Glutamatergic neuron (in vitro differentiated cells): ENCODE results near the gene CKS1B. TPM values are rescaled to one million over a fixed set of nuclear protein-coding genes. Genes with fewer than 3 reads are reported as not detected.
A peak's percentile ranks its signal among the peaks of the same experiment; 100 is the strongest.

Experiments
- DNase-seq: peaks from one replicate; pipeline ENCODE4 v3.0.0; 2022
- H3K27ac Mint-ChIP-seq: one replicate; pipeline ENCODE4 v1.8.0; 2020; ENCODE audit warnings: mild to moderate bottlenecking, mixed read lengths, inconsistent platforms; ENCODE audit not compliant: unreplicated experiment
- H3K27me3 Mint-ChIP-seq: one replicate; pipeline ENCODE4 v1.8.0; 2020; ENCODE audit warnings: mild to moderate bottlenecking, moderate library complexity, mixed read lengths, inconsistent platforms; ENCODE audit not compliant: unreplicated experiment
- H3K36me3 Mint-ChIP-seq: one replicate; pipeline ENCODE4 v1.8.0; 2020; ENCODE audit warnings: mild to moderate bottlenecking, mixed read lengths, inconsistent platforms; ENCODE audit not compliant: unreplicated experiment
- H3K4me1 Mint-ChIP-seq: one replicate; pipeline ENCODE4 v1.8.0; 2020; ENCODE audit warnings: mild to moderate bottlenecking, low read depth, mixed read lengths, inconsistent platforms; ENCODE audit not compliant: unreplicated experiment
- H3K4me3 Mint-ChIP-seq: one replicate; pipeline ENCODE4 v1.8.0; 2020; ENCODE audit warnings: mild to moderate bottlenecking, mixed read lengths, inconsistent platforms; ENCODE audit not compliant: unreplicated experiment
- H3K9me3 Mint-ChIP-seq: one replicate; pipeline ENCODE4 v1.8.0; 2020; ENCODE audit warnings: mild to moderate bottlenecking, moderate library complexity, mixed read lengths, inconsistent platforms; ENCODE audit not compliant: unreplicated experiment
- CTCF ChIP-seq: fragments of 200-600 bp; sonication (generic); IDR thresholded peaks from one replicate; pipeline ENCODE4 v1.5.0; 2021; ENCODE audit not compliant: partially characterized antibody, unreplicated experiment
- total RNA-seq: library from RNA; stranded (reverse); fragmentation: NEBNext Ultra II Directional; extraction: Animal tissue kit (Norgen Biotek cat#: 25700); gene quantifications from one replicate; pipeline ENCODE4 v1.2.1, GENCODE V29; 2021; ENCODE audit not compliant: unreplicated experiment

CKS1B gene
- total RNA-seq, 1 donor from 2014 or later: 22.8 TPM

GRCh38 chr1:154956544-154956941 lies 17.9 kb upstream of the CKS1B start:
- Mint-ChIP-seq H3K4me3 (peak overlapping the region; percentile 99), H3K4me1 (peaks cover 54% of the 10 kb centered on the region), H3K9me3 (peaks cover 10% of the 10 kb centered on the region), H3K27me3 (peaks cover 6% of the 10 kb centered on the region), H3K36me3 (no peaks in the 10 kb centered on the region), H3K27ac (peak overlapping the region; percentile 97)
- TF ChIP-seq CTCF: no peak
- DNase-seq: no peak

- Mint-ChIP-seq H3K27ac (peak overlapping the region; percentile 55), H3K4me1 (peaks cover 50% of the 10 kb centered on the region)
Measured at GRCh38 chr1:154957091-154957657, 17.3 kb upstream of the CKS1B start.

GRCh38 chr1:154958036-154958435 lies 16.4 kb upstream of the CKS1B start:
- Mint-ChIP-seq H3K4me1 (peaks cover 44% of the 10 kb centered on the region), H3K27ac (no peak overlapping the region), H3K9me3 (peaks cover 11% of the 10 kb centered on the region), H3K36me3 (no peaks in the 10 kb centered on the region), H3K27me3 (peaks cover 3% of the 10 kb centered on the region), H3K4me3 (no peak overlapping the region)
- DNase-seq: no peak
- TF ChIP-seq CTCF: no peak

More at GRCh38 chr1:154957091-154957657, 17.3 kb upstream of the CKS1B start:
- peaks cover 6% of the 10 kb centered on the region for H3K27me3 Mint-ChIP-seq
- H3K36me3 Mint-ChIP-seq: no peaks in the 10 kb centered on the region
- no peak for DNase-seq
- no peak for TF ChIP-seq CTCF
- H3K9me3 Mint-ChIP-seq: peaks cover 10% of the 10 kb centered on the region
- H3K4me3 Mint-ChIP-seq: peak overlapping the region; percentile 99

GRCh38 chr1:154958681-154959425 lies 15.6 kb upstream of the CKS1B start:
- TF ChIP-seq CTCF: no peak
- Mint-ChIP-seq H3K9me3 (peaks cover 8% of the 10 kb centered on the region), H3K36me3 (no peaks in the 10 kb centered on the region), H3K27me3 (peaks cover 3% of the 10 kb centered on the region), H3K4me1 (peaks cover 41% of the 10 kb centered on the region), H3K4me3 (no peak overlapping the region), H3K27ac (no peak overlapping the region)
- no peak for DNase-seq

DNA sequence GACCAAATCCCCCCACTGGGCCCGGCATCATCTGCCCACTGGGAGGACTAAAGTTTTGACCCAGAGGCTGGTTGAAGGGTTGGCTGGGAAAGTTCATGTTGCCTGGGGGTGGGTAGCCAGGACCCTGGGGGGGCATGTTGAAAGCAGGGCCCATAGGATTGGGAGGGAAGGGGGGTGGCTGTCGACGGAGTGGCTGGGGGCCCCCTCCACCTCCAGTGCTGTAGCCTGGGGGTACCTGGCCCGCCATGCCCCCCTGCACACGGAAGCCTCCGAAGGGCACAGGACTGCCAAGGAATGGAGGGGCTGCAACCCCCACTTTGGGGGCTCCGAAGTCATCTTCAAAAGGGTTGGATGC lies 15.1 kb upstream of the CKS1B start:
- Mint-ChIP-seq H3K4me3 (no peak overlapping the region), H3K9me3 (peaks cover 8% of the 10 kb centered on the region)

More for the DNA sequence above, 15.1 kb upstream of the CKS1B start:
- TF ChIP-seq CTCF: no peak
- H3K27me3 Mint-ChIP-seq: peaks cover 2% of the 10 kb centered on the region
- H3K27ac Mint-ChIP-seq: no peak overlapping the region
- H3K36me3 Mint-ChIP-seq: no peaks in the 10 kb centered on the region
- peaks cover 37% of the 10 kb centered on the region for H3K4me1 Mint-ChIP-seq
- no peak for DNase-seq
